ENCODE measurements around the gene FNIP1.
"Not testable (repeated sequence)": the region's sequence is repeated elsewhere in the genome, so short reads cannot be mapped to it uniquely, and the experiment has no call there.

FNIP1 gene

DNA sequence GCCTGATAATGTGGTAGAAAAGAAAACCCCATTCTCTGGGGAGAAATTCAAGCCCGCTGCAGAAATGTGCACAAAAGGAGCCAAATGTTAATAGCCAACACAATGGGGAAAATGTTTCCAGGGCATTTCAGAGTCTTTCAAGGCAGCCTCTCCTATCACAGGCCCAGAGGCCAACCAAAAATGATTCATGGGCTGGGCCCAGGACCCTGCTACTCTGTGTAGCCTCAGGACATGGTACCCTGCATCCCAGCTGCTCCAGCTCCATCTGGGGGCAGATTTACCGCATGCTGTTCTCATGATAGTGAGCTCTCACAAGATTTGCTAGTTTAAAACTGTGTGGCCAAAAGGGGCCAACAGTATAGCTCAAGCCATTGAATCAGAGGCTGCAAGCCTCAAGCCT is 202.9 kb downstream of the FNIP1 start:
- Histone ChIP-seq H3K27me3 (ENCODE audit: insufficient read depth, low read length, poor library complexity) (no peaks in the 10 kb centered on the region), H3K9me3 (ENCODE audit: insufficient read depth, low read length, severe bottlenecking) (no peaks in the 10 kb centered on the region), H3K36me3 (ENCODE audit: insufficient read depth, low read length) (peaks cover 9% of the 10 kb centered on the region; the same call in 1 of the 2 replicates), H4K20me1 (ENCODE audit: insufficient read depth, low read length) (peaks cover 21% of the 10 kb centered on the region), H3K4me1 (ENCODE audit: insufficient read depth, low read length) (peaks cover 38% of the 10 kb centered on the region), H3K4me2 (ENCODE audit: insufficient read depth, low read length) (no peak overlapping the region), H2AFZ (ENCODE audit: low read depth, low read length) (no peak overlapping the region), H3K9ac (ENCODE audit: low read depth, low read length) (no peak overlapping the region), H3K27ac (ENCODE audit: low read length) (no peak overlapping the region; the same call in 1 of the 2 replicates), H3K4me3 (ENCODE audit: low read depth in 1 of 2, low read length in 2 of 2) (no peak overlapping the region), H3K79me2 (ENCODE audit: insufficient read depth, low read length) (peaks cover 47% of the 10 kb centered on the region)
- TF ChIP-seq EZH2 (IDR thresholded peaks at IDR 0.05; ENCODE audit: borderline replicate concordance, low read depth, low read length, severe bottlenecking) (no peak), CTCF (IDR thresholded peaks at IDR 0.05; ENCODE audit: borderline replicate concordance, extremely low read depth, low read length, poor library complexity, severe bottlenecking) (no peak)
- DNase-seq (no peak), ATAC-seq (ENCODE audit: insufficient read depth, low read depth) (no peak)

GRCh38 chr5:131593436-131593835 is 203.4 kb downstream of the FNIP1 start:
- not testable (repeated sequence) for H3K4me2 ChIP-seq (ENCODE audit: insufficient read depth, low read length); DNase-seq; H3K27ac ChIP-seq (ENCODE audit: low read length); H3K36me3 ChIP-seq (ENCODE audit: insufficient read depth, low read length); H2AFZ ChIP-seq (ENCODE audit: low read depth, low read length); ATAC-seq (ENCODE audit: insufficient read depth, low read depth); H3K4me3 ChIP-seq (ENCODE audit: low read depth in 1 of 2, low read length in 2 of 2); H3K9ac ChIP-seq (ENCODE audit: low read depth, low read length); H3K27me3 ChIP-seq (ENCODE audit: insufficient read depth, low read length, poor library complexity); H3K9me3 ChIP-seq (ENCODE audit: insufficient read depth, low read length, severe bottlenecking)
- peaks cover 38% of the 10 kb centered on the region for H3K4me1 ChIP-seq (ENCODE audit: insufficient read depth, low read length)
- peaks cover 21% of the 10 kb centered on the region for H4K20me1 ChIP-seq (ENCODE audit: insufficient read depth, low read length)
- H3K79me2 ChIP-seq (ENCODE audit: insufficient read depth, low read length), result peaks cover 46% of the 10 kb centered on the region

Measured in DND-41 (cell line).